HG02840 (cell line): ENCODE results near the gene VAV2.

Experiments used
- ATAC-seq: cut with Tn5 transposase; IDR thresholded peaks from one replicate; pipeline ENCODE4 v1.9.1; 2021; ENCODE audit warnings: mild to moderate bottlenecking, moderate library complexity, moderate number of reproducible peaks; ENCODE audit not compliant: unreplicated experiment, low FRiP score

The VAV2 gene

DNA sequence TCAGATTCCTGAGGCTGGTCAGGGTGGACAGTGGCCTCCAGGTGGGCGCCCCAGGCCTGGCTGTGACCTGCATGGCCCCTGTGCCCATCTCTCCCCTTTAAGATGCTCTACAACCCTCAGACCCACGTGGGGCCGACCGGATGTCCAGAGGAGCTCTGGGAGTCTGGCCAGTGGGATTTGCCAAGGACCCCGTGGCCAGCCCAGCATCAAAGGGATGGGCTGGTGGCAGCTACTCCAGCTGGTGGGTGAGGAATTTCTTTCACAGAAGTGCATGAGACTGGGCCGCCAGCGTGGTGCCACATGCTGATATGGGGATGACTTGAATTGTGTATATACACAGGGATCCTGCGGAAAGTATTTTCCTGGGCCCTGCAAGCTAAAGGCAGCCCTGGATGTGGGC is 159.2 kb downstream of the VAV2 start:
- ATAC-seq, result no peak

DNA sequence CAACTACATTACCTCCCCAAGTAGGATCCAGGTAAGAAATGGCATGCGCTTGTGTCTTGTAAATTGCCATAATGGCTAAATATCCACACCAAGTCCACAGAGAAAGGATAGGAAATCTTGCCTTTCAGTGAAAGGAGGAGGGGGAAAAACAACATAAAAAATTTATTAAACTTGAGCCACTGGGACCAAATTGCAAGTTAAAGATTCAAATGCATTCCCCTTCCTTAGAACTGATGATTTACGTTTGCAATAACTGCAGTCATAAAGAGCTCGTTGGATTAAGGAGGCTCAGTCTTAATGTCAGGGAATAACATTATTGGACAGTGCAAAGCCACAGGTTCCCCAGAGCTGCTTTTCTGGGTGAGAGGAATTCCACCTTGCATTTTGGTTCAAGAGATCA is 161.4 kb downstream of the VAV2 start:
- no peak for ATAC-seq

DNA sequence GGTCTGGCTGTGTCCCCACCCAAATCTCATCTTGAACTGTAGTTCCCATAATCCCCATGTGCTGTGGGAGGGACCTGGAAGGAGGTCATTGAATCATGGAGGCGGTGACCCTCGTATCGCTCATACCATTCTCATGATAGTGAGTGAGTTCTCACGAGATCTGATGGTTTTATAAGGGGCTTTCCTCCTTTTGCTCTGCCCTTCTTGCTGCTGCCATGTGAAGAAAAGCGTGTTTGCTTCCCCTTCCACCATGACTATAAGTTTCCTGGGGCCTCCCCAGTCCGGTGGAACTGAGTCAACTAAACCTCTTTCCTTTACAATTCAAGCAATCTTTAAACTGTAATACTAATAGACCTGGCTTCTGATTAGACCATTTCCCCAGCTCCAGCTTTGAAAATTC is 161.8 kb downstream of the VAV2 start:
- no peak for ATAC-seq

DNA sequence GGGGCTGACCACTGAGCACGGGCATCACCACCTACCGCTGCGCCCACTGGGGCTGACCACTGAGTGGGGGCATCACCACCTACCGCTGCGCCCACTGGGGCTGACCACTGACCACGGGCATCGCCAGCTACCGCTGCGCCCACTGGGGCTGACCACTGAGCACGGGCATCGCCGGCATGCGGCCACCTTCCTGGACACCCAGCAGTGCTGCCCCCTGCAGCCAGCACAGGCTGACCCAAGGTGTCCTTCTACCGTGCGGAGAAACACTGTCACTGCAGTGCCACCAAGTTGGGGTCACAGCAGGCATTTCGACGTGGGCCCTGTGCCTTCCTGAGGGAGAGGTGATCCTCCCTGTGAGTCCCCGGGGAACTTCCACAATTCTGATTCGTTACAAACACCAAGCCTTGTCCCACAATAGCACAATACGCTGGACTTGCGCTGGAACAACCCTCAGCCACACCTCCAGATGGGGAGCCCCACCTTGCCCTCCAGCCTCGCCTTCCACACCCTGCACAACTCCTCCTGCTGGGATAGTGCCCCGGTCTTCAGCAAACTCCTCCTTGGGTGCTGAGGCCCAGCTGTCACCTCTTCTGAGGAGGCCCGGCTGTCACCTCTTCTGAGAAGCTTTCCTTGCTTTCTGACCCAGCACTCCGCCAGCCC is 163.7 kb downstream of the VAV2 start:
- no peak for ATAC-seq

DNA sequence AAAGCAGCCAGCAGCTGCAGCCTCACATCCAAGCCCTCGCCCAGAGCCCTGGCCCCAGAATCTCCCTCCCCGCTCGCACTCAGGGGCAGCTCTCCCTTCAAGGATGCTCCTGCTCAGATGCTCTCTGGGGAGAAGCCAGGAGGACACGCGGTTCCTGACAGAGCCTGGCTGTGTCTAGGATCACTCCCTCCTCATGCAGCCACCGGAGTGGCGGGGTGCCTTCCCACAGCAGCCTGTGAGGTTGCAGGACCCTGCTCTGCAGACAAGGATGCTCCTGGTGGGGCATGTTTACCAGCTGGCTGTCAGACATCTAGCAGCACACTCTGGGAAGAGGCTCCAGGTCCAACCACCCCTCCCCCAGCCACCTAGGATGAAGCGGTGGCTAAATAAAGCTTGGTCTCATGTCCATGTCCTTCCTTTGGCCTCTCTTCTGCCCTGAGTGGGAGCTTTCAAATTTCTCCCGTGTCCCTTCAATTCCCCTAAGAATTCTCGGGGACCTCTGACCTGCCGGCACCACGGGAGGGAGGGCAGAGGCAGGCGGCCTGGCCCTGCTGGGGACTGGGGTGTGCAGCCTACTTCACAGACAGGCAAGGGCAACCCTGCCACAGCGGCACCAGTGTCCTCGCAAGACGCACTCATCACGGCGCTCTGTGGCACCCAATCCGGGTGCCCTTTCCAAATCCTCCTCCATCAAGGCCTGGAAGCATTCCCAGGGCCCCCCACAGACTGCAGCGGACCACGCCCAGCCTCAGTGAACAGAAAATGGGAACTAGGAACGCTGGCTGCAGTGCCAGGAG is 165.6 kb downstream of the VAV2 start:
- ATAC-seq, result no peak

DNA sequence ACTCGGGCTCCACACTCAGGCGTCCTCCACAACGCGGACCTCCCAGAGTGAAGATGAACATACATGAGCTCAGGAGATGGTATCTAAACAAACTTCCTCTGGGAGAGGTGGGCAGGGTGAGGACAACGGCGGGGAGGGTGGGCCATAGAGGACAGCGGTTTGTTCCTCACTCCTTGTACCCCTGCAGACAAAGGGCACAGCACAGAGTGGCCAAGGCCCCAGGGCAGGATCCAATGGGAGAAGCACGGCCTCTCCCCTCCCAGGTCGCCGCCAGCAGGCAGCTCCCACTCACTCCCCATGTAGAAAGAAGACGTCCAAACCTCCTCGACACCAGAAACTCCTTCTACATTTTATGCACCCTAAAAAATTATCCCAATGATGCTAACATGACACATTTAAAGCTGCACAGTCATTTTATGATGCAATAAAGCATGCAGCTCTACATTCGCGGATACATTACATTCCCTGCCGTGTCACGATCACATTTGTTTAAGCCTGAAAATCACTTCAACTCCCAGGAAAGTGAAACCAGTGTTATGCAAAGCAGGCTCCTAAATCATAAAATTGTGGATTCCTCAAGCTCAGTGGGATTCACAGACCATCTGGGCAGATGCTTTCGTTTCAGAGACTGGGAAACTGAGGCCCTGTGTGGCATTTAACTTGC is 166.4 kb downstream of the VAV2 start:
- no peak for ATAC-seq

DNA sequence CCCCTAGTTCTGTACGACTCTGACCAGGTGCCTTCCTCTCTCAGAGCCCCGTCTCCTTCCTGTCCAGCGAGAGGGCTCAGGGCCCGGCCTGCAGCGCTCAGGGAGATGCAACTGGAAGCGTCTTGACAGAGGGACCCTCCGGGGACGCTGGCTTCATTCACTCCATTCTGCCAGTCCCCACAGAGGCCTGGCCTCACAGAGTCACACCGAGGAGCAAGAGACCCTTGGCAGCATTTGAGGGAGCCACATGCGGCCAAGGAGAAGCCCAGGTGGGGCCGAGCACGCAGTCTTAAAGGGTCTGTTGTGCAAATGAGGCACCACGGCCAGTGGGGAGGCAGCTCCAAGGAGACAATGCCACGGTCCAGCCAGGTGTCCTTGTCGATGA is 167.3 kb downstream of the VAV2 start:
- ATAC-seq, result no peak

DNA sequence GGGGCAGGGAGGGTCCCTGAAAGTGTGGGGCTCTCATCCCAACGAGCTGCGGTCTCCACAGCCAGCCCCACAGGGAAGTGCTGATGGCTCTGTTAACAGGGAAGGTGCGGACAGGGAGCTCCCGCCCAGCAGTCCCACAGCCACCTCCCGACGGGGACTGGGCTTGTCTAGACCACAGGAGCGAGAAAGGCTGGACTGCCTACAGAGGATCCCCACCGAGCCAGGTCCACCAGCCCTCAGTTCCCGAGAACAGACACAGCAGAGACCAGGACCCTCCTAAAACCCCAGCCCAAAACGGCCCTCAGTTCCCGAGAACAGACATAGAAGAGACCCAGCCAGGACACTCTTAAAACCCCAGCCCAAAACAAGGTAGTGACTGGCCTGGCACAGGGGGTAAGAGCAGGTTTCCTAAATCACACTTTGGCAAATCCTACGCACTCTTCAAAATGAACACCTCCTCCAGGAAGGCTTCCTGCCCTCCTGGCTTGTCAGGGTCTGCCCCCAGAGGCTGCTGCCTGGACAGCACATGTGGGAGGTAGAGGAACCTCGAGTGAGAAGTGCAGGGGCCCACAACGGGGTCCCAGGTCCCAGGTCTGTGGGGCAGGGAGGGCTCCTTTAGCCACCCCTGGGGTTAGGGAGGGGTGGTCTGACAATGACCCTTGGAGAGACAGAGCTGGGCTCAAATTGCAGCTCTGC is 167.9 kb downstream of the VAV2 start:
- no peak for ATAC-seq

DNA sequence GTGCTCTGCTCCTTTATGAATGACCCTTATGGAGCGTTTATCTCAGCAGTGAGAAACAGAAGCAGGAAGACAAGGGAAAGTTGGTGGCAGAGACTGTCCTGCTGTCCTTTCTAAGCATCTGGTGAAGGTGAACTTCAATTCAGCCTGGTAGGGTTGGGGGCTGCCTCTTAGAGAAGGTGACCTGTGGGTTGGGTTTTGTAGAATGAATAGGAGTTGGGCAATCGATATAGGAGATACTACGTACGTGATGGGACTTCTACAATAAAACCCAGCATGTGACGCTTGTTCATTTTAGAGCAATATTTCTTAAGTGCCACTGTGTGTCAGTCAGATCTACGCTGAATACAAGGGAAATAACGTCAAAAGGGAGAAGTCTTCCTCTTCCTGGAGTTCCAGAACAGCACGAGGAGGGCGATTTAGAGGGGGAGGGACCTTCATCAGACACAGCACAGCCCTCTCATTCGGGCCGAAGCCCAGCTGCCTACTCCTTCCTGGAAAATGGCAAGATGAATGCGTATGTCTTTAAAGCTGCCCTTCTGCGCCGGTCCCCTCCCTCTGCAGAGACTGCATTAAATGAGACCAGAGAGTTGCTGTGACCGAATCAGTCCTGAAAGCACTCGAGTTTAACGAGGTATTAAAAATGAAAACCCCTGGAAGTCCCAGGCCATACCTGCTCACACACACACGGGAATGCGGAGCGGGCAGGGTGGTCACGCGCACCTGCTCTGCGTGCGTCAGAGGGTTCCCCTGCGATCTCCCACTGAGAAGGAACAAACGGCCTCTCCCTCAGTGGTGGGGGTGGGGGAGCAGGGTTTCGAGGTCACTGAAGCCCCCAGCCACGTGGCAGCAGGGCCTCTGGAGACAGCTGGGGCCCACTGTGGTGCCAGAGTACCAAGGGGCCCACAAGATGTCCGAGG is 168.7 kb downstream of the VAV2 start:
- no peak for ATAC-seq

DNA sequence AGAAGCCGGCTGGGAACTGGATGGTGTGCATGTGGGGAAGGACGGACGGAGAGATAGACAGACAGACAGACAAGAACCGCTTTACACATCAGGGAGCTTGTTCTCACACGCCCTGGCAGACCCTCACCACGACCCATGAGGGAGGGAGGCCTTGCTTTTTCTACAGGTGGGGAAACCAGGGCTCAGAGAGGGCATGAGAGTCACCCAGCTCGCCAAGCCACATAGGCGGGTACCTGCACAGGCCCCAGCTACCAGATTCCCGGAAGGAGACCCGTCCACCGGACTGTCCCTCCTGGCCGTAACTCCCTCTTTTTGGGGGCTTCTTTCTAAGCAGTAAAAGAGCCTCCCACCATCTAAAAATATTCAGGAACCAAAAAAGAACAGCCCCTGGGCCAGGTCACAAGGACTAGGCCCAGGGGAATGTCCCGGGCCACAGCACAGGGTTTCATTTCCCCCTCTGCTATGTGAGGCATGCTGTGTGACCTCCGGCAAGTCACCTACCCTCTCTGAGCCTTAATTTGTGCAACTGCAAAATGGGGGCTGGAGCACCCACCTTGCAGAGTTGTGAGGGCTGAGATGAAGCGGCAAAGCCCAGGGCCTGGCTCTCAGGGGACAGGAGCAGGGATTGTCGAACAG is 169.6 kb downstream of the VAV2 start:
- ATAC-seq, result peak; percentile 48

DNA sequence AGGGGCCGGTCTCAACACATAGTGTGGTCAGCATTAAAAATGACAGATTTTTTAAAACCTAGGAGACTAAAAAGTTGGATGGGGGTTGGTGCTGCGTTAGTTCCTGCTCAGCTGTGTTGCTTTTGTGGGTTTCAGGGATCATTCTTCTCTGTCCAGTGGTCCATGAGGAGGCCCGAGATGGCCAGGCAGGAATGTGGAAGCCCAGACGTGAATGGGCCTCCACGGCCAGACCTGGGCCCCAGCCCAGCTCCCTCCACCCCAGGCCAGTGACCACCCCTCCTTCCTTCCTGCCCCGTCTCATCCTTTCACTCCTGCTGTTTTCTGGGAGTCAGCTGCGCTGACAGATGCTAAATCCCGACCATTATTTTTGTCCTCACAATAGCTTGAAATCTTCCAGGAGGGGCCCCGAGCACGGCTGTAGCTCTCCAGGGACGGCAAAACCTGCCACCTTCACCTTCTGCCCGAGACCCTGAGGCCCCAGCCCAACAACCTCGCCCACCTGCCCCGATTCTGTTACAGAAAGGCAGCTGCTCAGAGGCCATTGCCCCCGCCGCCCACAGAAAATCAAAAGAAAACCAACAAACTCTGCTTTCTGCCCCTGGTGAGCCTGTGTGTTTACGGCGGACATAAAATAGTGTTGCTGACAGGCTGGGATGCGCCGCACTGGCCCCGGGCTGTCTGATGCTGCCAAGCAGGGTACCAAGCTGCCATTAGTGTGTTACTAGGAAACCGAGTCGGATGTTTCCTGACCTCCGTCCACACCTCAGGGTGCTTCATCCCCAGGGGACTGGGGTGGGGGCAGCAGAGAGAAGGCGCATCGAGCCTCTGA is 170.3 kb downstream of the VAV2 start:
- peak; percentile 17 for ATAC-seq

DNA sequence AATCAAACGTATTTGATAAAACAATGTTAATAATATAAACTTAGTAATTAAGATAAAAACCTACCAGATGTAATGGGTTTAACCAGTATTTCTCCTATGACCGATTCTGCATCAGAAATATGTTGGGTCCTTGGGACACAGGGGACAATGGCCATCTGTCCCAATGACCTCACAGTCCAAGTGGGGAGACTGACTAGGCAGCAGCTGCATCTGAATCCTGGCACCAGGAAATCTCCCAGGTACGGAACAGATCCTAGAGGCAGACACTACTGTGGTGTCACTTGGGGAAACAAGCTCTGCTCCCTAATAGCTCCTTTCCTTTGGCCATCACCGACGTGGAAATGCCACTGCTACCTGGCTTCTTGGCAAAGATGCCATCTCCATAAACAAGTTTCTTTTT is 172.2 kb downstream of the VAV2 start:
- no peak for ATAC-seq

DNA sequence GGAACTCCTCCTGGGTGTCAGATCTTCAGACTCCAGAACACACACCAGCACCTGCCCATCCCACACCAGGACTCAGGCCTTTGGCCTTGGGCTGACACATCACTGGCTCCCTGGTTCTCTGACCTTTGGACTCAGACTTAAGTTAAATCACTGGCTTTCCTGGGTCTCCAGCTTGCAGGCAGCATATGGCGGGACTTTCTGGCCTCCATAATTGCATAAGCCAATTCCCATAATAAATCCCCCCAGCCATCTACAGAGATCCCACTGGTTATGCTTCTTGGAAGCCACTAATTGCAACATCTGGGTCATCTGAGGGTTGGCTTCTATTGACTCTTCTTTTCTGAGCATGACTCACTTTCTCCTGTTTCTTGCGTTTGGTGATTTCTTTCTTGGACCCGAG is 173.7 kb downstream of the VAV2 start:
- no peak for ATAC-seq

DNA sequence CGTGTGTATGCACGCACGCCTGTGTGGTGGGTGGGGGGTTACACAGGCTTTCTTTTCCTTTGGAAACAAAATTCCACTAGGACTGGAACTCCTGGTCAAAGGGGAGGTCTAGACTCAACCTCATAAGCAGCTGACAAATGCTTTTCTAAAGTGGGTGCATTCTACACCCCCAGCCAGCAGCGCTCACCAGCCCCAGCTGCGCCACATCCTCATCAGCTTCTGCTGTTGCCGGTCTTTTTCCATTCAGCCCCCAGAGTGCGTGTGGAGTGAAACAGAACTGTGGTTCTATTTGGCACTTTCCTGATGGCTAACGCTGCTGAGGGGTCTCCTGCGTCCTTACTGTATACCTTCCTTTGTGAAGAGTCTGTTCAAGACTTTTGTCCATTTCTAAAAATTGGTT is 176.3 kb downstream of the VAV2 start:
- no peak for ATAC-seq

DNA sequence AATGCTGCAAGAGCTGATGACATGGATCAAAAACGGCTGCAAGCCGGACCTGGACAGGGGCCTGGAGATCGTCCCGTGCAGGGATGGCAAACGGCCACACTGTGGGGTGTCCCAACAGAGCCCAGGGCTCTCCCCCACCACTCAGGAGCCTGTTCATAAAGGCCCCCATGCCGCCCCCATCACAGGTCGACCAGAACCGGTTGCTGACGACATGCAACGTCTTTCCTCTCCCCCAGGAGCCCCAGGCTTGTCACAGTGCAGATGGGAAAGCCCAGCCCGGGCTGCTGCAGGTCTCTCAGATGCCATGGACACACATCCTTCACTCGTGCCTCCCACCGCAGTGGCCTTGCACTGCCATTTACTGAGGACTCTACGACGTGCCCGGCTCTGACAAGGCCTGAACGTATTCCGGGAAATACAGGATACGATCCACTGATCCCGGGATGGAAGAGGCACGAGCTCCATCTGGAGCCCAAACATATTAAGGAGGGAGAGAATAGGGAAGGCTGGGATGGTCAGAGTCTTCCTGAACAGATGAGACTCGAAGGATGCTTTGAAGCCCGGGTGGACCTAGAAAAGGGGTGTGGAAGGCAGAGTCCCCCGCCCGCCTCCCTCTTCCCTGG is 177.4 kb downstream of the VAV2 start:
- ATAC-seq, result no peak

DNA sequence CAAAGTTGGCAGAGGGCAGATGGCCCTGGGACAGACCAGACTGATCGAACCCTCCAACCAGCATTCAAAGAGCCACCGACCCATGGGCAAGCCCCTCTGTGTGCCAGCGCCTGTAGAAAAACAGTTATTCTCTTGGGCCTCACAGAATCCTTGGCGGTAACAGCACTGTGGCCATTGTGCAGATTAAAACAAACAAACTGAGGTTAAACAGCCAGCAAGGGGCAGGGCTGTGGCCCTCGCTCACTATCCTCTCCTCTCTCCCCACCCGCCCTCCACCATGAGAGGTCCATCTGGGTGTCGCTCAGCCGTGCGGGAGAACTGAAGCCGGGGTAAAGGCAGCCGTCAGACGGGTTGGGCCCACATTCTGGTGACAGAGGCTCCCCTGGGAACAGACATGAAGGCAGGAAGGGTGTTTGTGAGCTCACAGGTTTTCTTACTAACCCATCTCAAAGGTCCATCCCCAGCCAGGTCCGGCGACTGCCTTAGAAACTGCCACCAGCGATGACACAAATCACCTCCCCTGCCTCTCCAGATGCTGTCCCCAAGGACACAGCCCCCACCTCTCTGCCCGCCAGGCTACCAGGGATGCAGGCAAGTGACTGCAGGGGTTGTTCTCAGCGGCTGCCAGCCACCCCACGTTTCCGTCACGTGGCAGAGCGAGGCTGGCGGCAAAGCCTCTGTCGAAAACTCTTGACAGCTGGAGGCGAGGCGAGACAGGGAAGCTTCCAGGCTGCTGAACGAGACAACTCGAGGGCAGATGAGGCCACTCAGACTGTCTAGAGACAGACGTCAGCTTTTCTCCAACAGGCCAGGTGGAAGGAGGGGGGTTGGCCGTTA is 178.2 kb downstream of the VAV2 start:
- no peak for ATAC-seq

DNA sequence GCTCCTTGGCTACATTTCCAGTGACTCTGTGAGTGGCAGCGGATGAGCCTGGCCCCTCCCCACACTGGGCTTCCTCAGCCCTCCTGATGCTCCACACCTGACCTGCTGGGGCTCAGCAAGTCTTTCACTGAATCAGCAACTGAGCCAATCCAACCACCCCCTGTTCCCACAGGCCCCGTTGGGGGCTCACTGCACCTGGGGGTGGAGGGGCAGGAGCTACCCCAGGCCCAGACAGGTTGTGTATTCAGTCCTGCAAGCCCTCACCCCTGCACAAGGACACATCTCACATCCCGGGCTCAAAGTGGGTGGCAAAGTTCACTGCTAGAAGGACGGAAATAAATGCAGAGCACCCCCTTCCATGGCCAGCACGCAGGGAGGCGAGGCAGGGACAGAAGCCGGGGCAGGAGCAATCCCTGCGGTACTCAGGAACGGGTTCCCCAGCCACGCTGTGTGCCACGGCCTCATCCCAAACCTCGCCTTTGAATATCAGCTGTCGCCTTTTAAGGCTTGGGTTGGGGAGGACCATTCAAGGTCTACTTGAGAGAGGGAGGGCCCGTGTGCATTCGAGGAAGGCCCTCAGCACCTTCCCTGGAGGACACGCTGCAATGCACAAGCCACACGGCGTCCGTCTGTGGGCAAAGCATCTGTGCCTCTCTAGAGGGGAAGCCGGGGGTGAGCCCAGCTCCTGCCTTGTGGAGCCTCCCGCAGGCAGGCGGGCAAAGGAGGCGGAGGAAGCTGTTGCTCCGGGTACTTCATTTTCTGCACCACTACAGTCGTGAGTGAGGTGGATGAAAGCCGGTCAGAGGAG is 179.0 kb downstream of the VAV2 start:
- no peak for ATAC-seq
